ENCODE measurements around the gene PHF21B. TPM values are rescaled to one million over a fixed set of nuclear protein-coding genes. Genes with fewer than 3 reads are reported as not detected.
"Not testable (repeated sequence)": the region's sequence is repeated elsewhere in the genome, so short reads cannot be mapped to it uniquely, and the experiment has no call there.

The PHF21B gene
- total RNA-seq, 2 experiments from 2014 or later = 0.10 TPM; not detected in 1

GRCh38 chr22:44968736-44969135 is 41.1 kb downstream of the PHF21B start:
- Mint-ChIP-seq H3K27me3 (peaks cover 8% of the 10 kb centered on the region), H3K27ac (no peak overlapping the region), H3K9me3 (no peaks in the 10 kb centered on the region), H3K36me3 (no peaks in the 10 kb centered on the region), H3K4me1 (no peaks in the 10 kb centered on the region), H3K4me3 (no peak overlapping the region)
- DNase-seq = no peak

GRCh38 chr22:44965171-44965570 is 44.6 kb downstream of the PHF21B start:
- Mint-ChIP-seq H3K4me3 (no peak overlapping the region), H3K27ac (no peak overlapping the region), H3K4me1 (no peaks in the 10 kb centered on the region), H3K27me3 (peaks cover 4% of the 10 kb centered on the region), H3K9me3 (no peaks in the 10 kb centered on the region), H3K36me3 (no peaks in the 10 kb centered on the region)
- no peak for DNase-seq

GRCh38 chr22:44964722-44965078 is 45.1 kb downstream of the PHF21B start:
- no peaks in the 10 kb centered on the region for H3K4me1 Mint-ChIP-seq
- no peak for DNase-seq
- H3K4me3 Mint-ChIP-seq = no peak overlapping the region
- peaks cover under 1% of the 10 kb centered on the region for H3K27me3 Mint-ChIP-seq
- H3K36me3 Mint-ChIP-seq = no peaks in the 10 kb centered on the region
- H3K27ac Mint-ChIP-seq = no peak overlapping the region
- H3K9me3 Mint-ChIP-seq = no peaks in the 10 kb centered on the region

GRCh38 chr22:44963832-44964721 is 45.7 kb downstream of the PHF21B start:
- no peak overlapping the region for H3K4me3 Mint-ChIP-seq
- no peaks in the 10 kb centered on the region for H3K36me3 Mint-ChIP-seq
- no peak for DNase-seq
- no peak overlapping the region for H3K27ac Mint-ChIP-seq
- no peaks in the 10 kb centered on the region for H3K9me3 Mint-ChIP-seq
- H3K27me3 Mint-ChIP-seq = no peaks in the 10 kb centered on the region
- no peaks in the 10 kb centered on the region for H3K4me1 Mint-ChIP-seq

- Mint-ChIP-seq H3K36me3 (no peaks in the 10 kb centered on the region), H3K4me3 (no peak overlapping the region)
- no peak for DNase-seq
Observed at GRCh38 chr22:44962741-44963454, 46.9 kb downstream of the PHF21B start.

GRCh38 chr22:44961682-44962081 is 48.1 kb downstream of the PHF21B start:
- H3K27me3 Mint-ChIP-seq, H3K27ac Mint-ChIP-seq, H3K4me3 Mint-ChIP-seq, H3K36me3 Mint-ChIP-seq, DNase-seq, H3K4me1 Mint-ChIP-seq, H3K9me3 Mint-ChIP-seq: not testable (repeated sequence)

More at GRCh38 chr22:44962741-44963454, 46.9 kb downstream of the PHF21B start:
- Mint-ChIP-seq H3K27me3 (no peaks in the 10 kb centered on the region), H3K4me1 (no peaks in the 10 kb centered on the region), H3K27ac (no peak overlapping the region), H3K9me3 (no peaks in the 10 kb centered on the region)

- Mint-ChIP-seq H3K36me3 (no peaks in the 10 kb centered on the region), H3K27ac (no peak overlapping the region), H3K4me3 (no peak overlapping the region), H3K9me3 (no peaks in the 10 kb centered on the region), H3K27me3 (peaks cover 5% of the 10 kb centered on the region), H3K4me1 (peaks cover 2% of the 10 kb centered on the region)
- no peak for DNase-seq
Observed at GRCh38 chr22:44956840-44957767, 52.7 kb downstream of the PHF21B start.

GRCh38 chr22:44955102-44955501 is 54.7 kb downstream of the PHF21B start:
- peaks cover 10% of the 10 kb centered on the region for H3K27me3 Mint-ChIP-seq
- no peak overlapping the region for H3K27ac Mint-ChIP-seq
- no peak overlapping the region for H3K4me3 Mint-ChIP-seq
- peaks cover 2% of the 10 kb centered on the region for H3K4me1 Mint-ChIP-seq
- H3K9me3 Mint-ChIP-seq = no peaks in the 10 kb centered on the region
- DNase-seq = no peak
- H3K36me3 Mint-ChIP-seq = no peaks in the 10 kb centered on the region

- Mint-ChIP-seq H3K36me3 (no peaks in the 10 kb centered on the region), H3K4me3 (no peak overlapping the region), H3K27me3 (peaks cover 10% of the 10 kb centered on the region), H3K9me3 (no peaks in the 10 kb centered on the region), H3K27ac (no peak overlapping the region), H3K4me1 (peaks cover 2% of the 10 kb centered on the region)
- DNase-seq = no peak
Observed at GRCh38 chr22:44954149-44954548, 55.7 kb downstream of the PHF21B start.

- Mint-ChIP-seq H3K27me3 (peaks cover 10% of the 10 kb centered on the region), H3K36me3 (no peaks in the 10 kb centered on the region)
Observed at GRCh38 chr22:44952863-44953746, 56.7 kb downstream of the PHF21B start.

GRCh38 chr22:44951510-44951816 is 58.3 kb downstream of the PHF21B start:
- H3K27me3 Mint-ChIP-seq = peaks cover 10% of the 10 kb centered on the region
- H3K36me3 Mint-ChIP-seq = no peaks in the 10 kb centered on the region
- no peaks in the 10 kb centered on the region for H3K9me3 Mint-ChIP-seq
- H3K4me1 Mint-ChIP-seq = peaks cover 2% of the 10 kb centered on the region
- DNase-seq = no peak
- no peak overlapping the region for H3K27ac Mint-ChIP-seq
- no peak overlapping the region for H3K4me3 Mint-ChIP-seq

More at GRCh38 chr22:44952863-44953746, 56.7 kb downstream of the PHF21B start:
- Mint-ChIP-seq H3K27ac (no peak overlapping the region), H3K4me3 (no peak overlapping the region), H3K9me3 (no peaks in the 10 kb centered on the region), H3K4me1 (peaks cover 2% of the 10 kb centered on the region)
- no peak for DNase-seq

- no peaks in the 10 kb centered on the region for H3K9me3 Mint-ChIP-seq
- no peaks in the 10 kb centered on the region for H3K36me3 Mint-ChIP-seq
Observed at GRCh38 chr22:44950806-44951509, 58.8 kb downstream of the PHF21B start.

GRCh38 chr22:44947846-44948245 is 62.0 kb downstream of the PHF21B start:
- Mint-ChIP-seq H3K9me3 (no peaks in the 10 kb centered on the region), H3K36me3 (no peaks in the 10 kb centered on the region), H3K4me1 (no peaks in the 10 kb centered on the region), H3K27ac (no peak overlapping the region), H3K4me3 (no peak overlapping the region), H3K27me3 (peaks cover 6% of the 10 kb centered on the region)
- no peak for DNase-seq

More at GRCh38 chr22:44950806-44951509, 58.8 kb downstream of the PHF21B start:
- Mint-ChIP-seq H3K4me3 (no peak overlapping the region), H3K27me3 (peaks cover 10% of the 10 kb centered on the region), H3K27ac (no peak overlapping the region), H3K4me1 (peaks cover 2% of the 10 kb centered on the region)
- no peak for DNase-seq

- Mint-ChIP-seq H3K27ac (no peak overlapping the region), H3K4me3 (no peak overlapping the region), H3K27me3 (peaks cover 5% of the 10 kb centered on the region), H3K36me3 (no peaks in the 10 kb centered on the region), H3K9me3 (no peaks in the 10 kb centered on the region), H3K4me1 (no peaks in the 10 kb centered on the region)
- no peak for DNase-seq
Observed at GRCh38 chr22:44947049-44947448, 62.8 kb downstream of the PHF21B start.
